HG03064 (cell line): ENCODE data around the gene ETNK2.

Experiments used
- ATAC-seq: cut with Tn5 transposase; IDR thresholded peaks from one replicate; pipeline ENCODE4 v1.9.1; 2021; ENCODE audit warnings: low read depth; ENCODE audit not compliant: unreplicated experiment

ETNK2 gene

GRCh38 chr1:204151552-204152309, at the start of gene ETNK2:
ETNK2 (minus strand) TSS chr1:204152044; CDS start chr1:204151852, 192 bp downstream.
- no peak for ATAC-seq

- ATAC-seq, result no peak
Observed at GRCh38 chr1:204201348-204202040, 49.6 kb upstream of the ETNK2 start.

GRCh38 chr1:204199579-204199978, 47.7 kb upstream of the ETNK2 start:
- ATAC-seq, result no peak

- no peak for ATAC-seq
Observed at GRCh38 chr1:204198348-204199340, 46.8 kb upstream of the ETNK2 start.

GRCh38 chr1:204197068-204197467, 45.2 kb upstream of the ETNK2 start:
- no peak for ATAC-seq

GRCh38 chr1:204196068-204196795, 44.4 kb upstream of the ETNK2 start, which contains the start of gene KISS1:
KISS1 (minus strand) TSS chr1:204196491; CDS start chr1:204192876, 3,615 bp downstream.
- ATAC-seq, result no peak

GRCh38 chr1:204194771-204195170, 42.9 kb upstream of the ETNK2 start:
- no peak for ATAC-seq

- ATAC-seq, result no peak
Observed at GRCh38 chr1:204194080-204194479, 42.2 kb upstream of the ETNK2 start.

- ATAC-seq, result no peak
Observed at GRCh38 chr1:204192589-204193352, 40.9 kb upstream of the ETNK2 start.

- ATAC-seq, result no peak
Observed at GRCh38 chr1:204192046-204192445, 40.2 kb upstream of the ETNK2 start.

GRCh38 chr1:204191456-204191855, 39.6 kb upstream of the ETNK2 start:
- ATAC-seq, result no peak

GRCh38 chr1:204190212-204191211, 38.7 kb upstream of the ETNK2 start:
- ATAC-seq, result no peak

- no peak for ATAC-seq
Observed at GRCh38 chr1:204188959-204189639, 37.3 kb upstream of the ETNK2 start.

GRCh38 chr1:204186597-204186996, 34.8 kb upstream of the ETNK2 start:
- ATAC-seq, result no peak

- no peak for ATAC-seq
Observed at GRCh38 chr1:204181116-204181515, 29.3 kb upstream of the ETNK2 start.

- no peak for ATAC-seq
Observed at GRCh38 chr1:204180133-204180532, 28.3 kb upstream of the ETNK2 start.

- no peak for ATAC-seq
Observed at GRCh38 chr1:204178487-204179281, 26.8 kb upstream of the ETNK2 start.
